GM12892 (cell line): ENCODE data around the gene AQP2.
"Not testable (repeated sequence)": the region's sequence is repeated elsewhere in the genome, so short reads cannot be mapped to it uniquely, and the experiment has no call there.

Source experiments
- POLR2A ChIP-seq: IDR thresholded peaks from 2 replicates; pipeline ENCODE4 v1.6.1; 2011; ENCODE audit warnings: low read depth, low read length, control low read depth
- POLR2AphosphoS5 ChIP-seq: IDR thresholded peaks from 2 replicates; pipeline ENCODE4 v1.6.1; 2011; ENCODE audit warnings: low read depth, low read length, control low read depth

- not testable (repeated sequence) for TF ChIP-seq POLR2AphosphoS5, POLR2A
Measured at GRCh38 chr12:49989400-49989799, 38.9 kb downstream of the AQP2 start.
